Measurements from ENCODE around the gene SLITRK6. TPM values are rescaled to one million over a fixed set of nuclear protein-coding genes. Genes with fewer than 3 reads are reported as not detected.
"Not testable (repeated sequence)": the region's sequence is repeated elsewhere in the genome, so short reads cannot be mapped to it uniquely, and the experiment has no call there.

Gene SLITRK6
- total RNA-seq, 1 experiment from 2014 or later, result 0.10 TPM

DNA sequence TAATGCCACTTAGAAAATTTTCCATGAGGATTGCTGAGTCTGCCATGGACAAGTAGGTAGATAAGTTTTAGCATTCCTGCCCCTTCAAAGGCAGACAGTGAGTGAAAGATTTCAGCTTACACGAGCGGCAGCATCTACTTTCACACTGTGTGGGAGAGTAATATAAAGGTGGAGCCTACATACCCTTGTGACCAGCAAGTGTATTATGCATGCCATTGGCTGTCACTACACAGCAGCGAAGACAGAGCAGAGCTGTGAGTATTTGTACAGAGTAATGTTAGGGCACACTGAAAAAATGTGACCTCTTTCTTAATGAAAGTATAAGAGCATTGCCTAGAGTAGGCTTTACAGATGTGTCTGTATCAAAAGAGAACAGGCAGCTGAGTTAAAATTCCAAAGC is 14.0 kb downstream of the SLITRK6 start:
- no peak for DNase-seq
- Histone ChIP-seq H3K27me3 (ENCODE audit: control insufficient read depth, insufficient read depth, low read length) (no peaks in the 10 kb centered on the region), H3K4me3 (ENCODE audit: insufficient read depth, low read depth, low read length) (no peak overlapping the region), H3K36me3 (replicated peaks; ENCODE audit: control insufficient read depth, insufficient read depth, low read length) (no peaks in the 10 kb centered on the region)

DNA sequence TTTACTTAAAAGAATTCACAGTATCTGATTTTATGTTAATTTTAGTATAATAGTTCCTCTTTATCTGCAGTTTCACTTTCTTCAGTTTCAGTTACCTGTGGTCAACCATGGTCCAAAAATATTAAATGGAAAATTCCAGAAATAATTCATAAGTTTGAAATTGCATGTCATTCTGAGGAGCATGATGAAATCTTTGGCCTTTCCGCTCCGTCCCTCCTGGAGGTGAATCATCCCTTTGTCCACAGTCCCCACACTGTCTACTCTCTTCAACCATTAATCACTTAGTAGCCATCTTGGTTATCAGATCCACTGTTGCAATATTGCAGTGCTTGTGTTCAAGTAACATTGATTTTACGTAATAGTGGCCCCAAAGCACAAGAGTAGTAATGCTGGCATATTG is 26.9 kb downstream of the SLITRK6 start:
- Histone ChIP-seq H3K27me3 (ENCODE audit: control insufficient read depth, insufficient read depth, low read length) (no peaks in the 10 kb centered on the region), H3K4me3 (ENCODE audit: insufficient read depth, low read depth, low read length) (no peak overlapping the region), H3K36me3 (replicated peaks; ENCODE audit: control insufficient read depth, insufficient read depth, low read length) (no peaks in the 10 kb centered on the region)
- no peak for DNase-seq

- DNase-seq, result no peak
- H3K27me3 ChIP-seq (ENCODE audit: control insufficient read depth, insufficient read depth, low read length), result no peaks in the 10 kb centered on the region
- no peak overlapping the region for H3K4me3 ChIP-seq (ENCODE audit: insufficient read depth, low read depth, low read length)
- no peaks in the 10 kb centered on the region for H3K36me3 ChIP-seq (replicated peaks; ENCODE audit: control insufficient read depth, insufficient read depth, low read length)
Observed at GRCh38 chr13:85771856-85772255, 27.4 kb downstream of the SLITRK6 start.

GRCh38 chr13:85768946-85769345 is 30.3 kb downstream of the SLITRK6 start:
- H3K4me3 ChIP-seq (ENCODE audit: insufficient read depth, low read depth, low read length), result no peak overlapping the region
- H3K27me3 ChIP-seq (ENCODE audit: control insufficient read depth, insufficient read depth, low read length), result no peaks in the 10 kb centered on the region
- DNase-seq, result no peak
- H3K36me3 ChIP-seq (replicated peaks; ENCODE audit: control insufficient read depth, insufficient read depth, low read length), result no peaks in the 10 kb centered on the region

- H3K36me3 ChIP-seq (replicated peaks; ENCODE audit: control insufficient read depth, insufficient read depth, low read length), result no peaks in the 10 kb centered on the region
- H3K27me3 ChIP-seq (ENCODE audit: control insufficient read depth, insufficient read depth, low read length), result no peaks in the 10 kb centered on the region
- no peak overlapping the region for H3K4me3 ChIP-seq (ENCODE audit: insufficient read depth, low read depth, low read length)
- DNase-seq, result no peak
Observed at GRCh38 chr13:85755123-85755522, 44.1 kb downstream of the SLITRK6 start.

GRCh38 chr13:85743201-85743770 is 55.9 kb downstream of the SLITRK6 start:
- H3K27me3 ChIP-seq (ENCODE audit: control insufficient read depth, insufficient read depth, low read length); DNase-seq; H3K36me3 ChIP-seq (replicated peaks; ENCODE audit: control insufficient read depth, insufficient read depth, low read length); H3K4me3 ChIP-seq (ENCODE audit: insufficient read depth, low read depth, low read length): not testable (repeated sequence)

Measured in H7 (cell line).